GM10266 (cell line): ENCODE measurements around the gene TSBP1.
"Not testable (repeated sequence)": the region's sequence is repeated elsewhere in the genome, so short reads cannot be mapped to it uniquely, and the experiment has no call there.

ENCODE experiments used
- DNase-seq: peaks from one replicate; pipeline ENCODE4 v3.0.0; 2012; ENCODE audit errors: extremely low spot score
- CTCF ChIP-seq: IDR thresholded peaks from 2 replicates; pipeline ENCODE4 v1.5.1; 2012; ENCODE audit warnings: mild to moderate bottlenecking, low read depth; ENCODE audit not compliant: control insufficient read depth, insufficient read depth; ENCODE audit errors: missing control alignments

Gene TSBP1

GRCh38 chr6:32290886-32291450 is 80.7 kb downstream of the TSBP1 start:
- no peak for TF ChIP-seq CTCF
- DNase-seq: no peak

GRCh38 chr6:32288426-32288825 is 83.3 kb downstream of the TSBP1 start:
- no peak for TF ChIP-seq CTCF
- DNase-seq: no peak

GRCh38 chr6:32273801-32274577 is 97.7 kb downstream of the TSBP1 start:
- not testable (repeated sequence) for DNase-seq

GRCh38 chr6:32271429-32271828 is 100.3 kb downstream of the TSBP1 start:
- no peak for TF ChIP-seq CTCF
- DNase-seq: no peak

GRCh38 chr6:32268459-32268858 is 103.2 kb downstream of the TSBP1 start:
- DNase-seq: not testable (repeated sequence)

- DNase-seq: no peak
- TF ChIP-seq CTCF: no peak
Observed at GRCh38 chr6:32267035-32267434, 104.7 kb downstream of the TSBP1 start.

GRCh38 chr6:32257262-32257661 is 114.4 kb downstream of the TSBP1 start:
- DNase-seq: not testable (repeated sequence)

GRCh38 chr6:32255199-32256153 is 116.2 kb downstream of the TSBP1 start:
- peak; percentile 58 for DNase-seq
- peak; percentile 67 for TF ChIP-seq CTCF
